ENCODE measurements around the gene DVL1. TPM values are rescaled to one million over a fixed set of nuclear protein-coding genes. Genes with fewer than 3 reads are reported as not detected.

The DVL1 gene
- total and polyA plus RNA-seq, 9 of the 15 experiments (the other 6 are each of a cell fraction or from before 2014, with no cell fraction given) = 0.62 to 135 (median 24.3) TPM

DNA sequence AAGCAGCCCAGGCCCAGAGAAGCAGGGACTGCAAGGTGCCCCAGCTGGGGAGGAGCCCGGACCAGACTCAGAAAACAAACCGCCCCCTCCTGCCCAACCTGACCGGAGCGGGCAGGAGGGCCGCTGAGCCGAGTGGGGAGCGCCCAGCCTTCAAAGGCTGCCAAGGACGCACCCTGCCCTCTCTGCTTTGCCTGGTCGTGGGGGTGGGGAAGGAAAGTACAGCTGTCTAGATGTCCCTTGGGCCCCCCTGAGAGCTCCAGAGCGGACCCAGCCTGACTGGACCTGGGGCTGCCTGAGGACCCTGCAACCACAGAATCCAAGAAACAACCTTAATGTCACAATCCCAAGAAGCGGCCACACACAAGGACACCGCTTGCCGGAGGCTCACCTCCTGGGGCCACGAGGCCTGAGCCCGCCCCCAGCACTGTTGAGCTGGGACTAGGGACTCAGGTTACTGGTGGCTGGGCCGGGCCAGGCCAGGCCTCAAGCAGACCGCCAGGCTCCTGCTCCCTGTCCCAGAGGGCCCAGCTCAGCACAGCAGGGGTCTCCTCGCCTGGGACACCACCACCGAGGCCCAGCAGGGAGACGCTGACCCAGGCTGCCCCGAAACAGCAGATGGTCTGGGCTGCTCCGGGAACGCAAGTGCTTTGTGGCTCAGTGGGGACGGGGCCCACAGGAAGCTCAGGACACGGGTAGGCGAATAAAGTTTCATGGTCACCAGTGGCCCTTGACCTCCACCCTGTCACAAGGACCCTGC lies 1.4 kb downstream of the DVL1 start (continued):
- TF ChIP-seq PCBP1 (IDR thresholded peaks at IDR 0.05; ENCODE audit: low read depth, low read length, poor library complexity, severe bottlenecking) = peak; percentile 48
- 0 out of 2 replicates have a peak, but pooled peaks have one; percentile 41 for TF ChIP-seq RUNX1 (IDR thresholded peaks at IDR 0.05; ENCODE audit: low read depth)
- TF ChIP-seq, protein P1, sequence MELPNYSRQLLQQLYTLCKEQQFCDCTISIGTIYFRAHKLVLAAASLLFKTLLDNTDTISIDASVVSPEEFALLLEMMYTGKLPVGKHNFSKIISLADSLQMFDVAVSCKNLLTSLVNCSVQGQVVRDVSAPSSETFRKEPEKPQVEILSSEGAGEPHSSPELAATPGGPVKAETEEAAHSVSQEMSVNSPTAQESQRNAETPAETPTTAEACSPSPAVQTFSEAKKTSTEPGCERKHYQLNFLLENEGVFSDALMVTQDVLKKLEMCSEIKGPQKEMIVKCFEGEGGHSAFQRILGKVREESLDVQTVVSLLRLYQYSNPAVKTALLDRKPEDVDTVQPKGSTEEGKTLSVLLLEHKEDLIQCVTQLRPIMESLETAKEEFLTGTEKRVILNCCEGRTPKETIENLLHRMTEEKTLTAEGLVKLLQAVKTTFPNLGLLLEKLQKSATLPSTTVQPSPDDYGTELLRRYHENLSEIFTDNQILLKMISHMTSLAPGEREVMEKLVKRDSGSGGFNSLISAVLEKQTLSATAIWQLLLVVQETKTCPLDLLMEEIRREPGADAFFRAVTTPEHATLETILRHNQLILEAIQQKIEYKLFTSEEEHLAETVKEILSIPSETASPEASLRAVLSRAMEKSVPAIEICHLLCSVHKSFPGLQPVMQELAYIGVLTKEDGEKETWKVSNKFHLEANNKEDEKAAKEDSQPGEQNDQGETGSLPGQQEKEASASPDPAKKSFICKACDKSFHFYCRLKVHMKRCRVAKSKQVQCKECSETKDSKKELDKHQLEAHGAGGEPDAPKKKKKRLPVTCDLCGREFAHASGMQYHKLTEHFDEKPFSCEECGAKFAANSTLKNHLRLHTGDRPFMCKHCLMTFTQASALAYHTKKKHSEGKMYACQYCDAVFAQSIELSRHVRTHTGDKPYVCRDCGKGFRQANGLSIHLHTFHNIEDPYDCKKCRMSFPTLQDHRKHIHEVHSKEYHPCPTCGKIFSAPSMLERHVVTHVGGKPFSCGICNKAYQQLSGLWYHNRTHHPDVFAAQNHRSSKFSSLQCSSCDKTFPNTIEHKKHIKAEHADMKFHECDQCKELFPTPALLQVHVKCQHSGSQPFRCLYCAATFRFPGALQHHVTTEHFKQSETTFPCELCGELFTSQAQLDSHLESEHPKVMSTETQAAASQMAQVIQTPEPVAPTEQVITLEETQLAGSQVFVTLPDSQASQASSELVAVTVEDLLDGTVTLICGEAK (IDR thresholded peaks at IDR 0.05) = peak; percentile 71
- TF ChIP-seq, protein P1 (CRISPR knock-in tag; IDR thresholded peaks at IDR 0.05) = no peak
- TF ChIP-seq, protein P2, sequence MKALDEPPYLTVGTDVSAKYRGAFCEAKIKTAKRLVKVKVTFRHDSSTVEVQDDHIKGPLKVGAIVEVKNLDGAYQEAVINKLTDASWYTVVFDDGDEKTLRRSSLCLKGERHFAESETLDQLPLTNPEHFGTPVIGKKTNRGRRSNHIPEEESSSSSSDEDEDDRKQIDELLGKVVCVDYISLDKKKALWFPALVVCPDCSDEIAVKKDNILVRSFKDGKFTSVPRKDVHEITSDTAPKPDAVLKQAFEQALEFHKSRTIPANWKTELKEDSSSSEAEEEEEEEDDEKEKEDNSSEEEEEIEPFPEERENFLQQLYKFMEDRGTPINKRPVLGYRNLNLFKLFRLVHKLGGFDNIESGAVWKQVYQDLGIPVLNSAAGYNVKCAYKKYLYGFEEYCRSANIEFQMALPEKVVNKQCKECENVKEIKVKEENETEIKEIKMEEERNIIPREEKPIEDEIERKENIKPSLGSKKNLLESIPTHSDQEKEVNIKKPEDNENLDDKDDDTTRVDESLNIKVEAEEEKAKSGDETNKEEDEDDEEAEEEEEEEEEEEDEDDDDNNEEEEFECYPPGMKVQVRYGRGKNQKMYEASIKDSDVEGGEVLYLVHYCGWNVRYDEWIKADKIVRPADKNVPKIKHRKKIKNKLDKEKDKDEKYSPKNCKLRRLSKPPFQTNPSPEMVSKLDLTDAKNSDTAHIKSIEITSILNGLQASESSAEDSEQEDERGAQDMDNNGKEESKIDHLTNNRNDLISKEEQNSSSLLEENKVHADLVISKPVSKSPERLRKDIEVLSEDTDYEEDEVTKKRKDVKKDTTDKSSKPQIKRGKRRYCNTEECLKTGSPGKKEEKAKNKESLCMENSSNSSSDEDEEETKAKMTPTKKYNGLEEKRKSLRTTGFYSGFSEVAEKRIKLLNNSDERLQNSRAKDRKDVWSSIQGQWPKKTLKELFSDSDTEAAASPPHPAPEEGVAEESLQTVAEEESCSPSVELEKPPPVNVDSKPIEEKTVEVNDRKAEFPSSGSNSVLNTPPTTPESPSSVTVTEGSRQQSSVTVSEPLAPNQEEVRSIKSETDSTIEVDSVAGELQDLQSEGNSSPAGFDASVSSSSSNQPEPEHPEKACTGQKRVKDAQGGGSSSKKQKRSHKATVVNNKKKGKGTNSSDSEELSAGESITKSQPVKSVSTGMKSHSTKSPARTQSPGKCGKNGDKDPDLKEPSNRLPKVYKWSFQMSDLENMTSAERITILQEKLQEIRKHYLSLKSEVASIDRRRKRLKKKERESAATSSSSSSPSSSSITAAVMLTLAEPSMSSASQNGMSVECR (CRISPR knock-in tag; IDR thresholded peaks at IDR 0.05) = peak; percentile 78
- TF ChIP-seq, protein P3, sequence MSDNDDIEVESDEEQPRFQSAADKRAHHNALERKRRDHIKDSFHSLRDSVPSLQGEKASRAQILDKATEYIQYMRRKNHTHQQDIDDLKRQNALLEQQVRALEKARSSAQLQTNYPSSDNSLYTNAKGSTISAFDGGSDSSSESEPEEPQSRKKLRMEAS (CRISPR knock-in tag; IDR thresholded peaks at IDR 0.05) = peak; percentile 87
- TF ChIP-seq RBFOX2 (IDR thresholded peaks at IDR 0.05; ENCODE audit: low read depth, low read length) = peak; percentile 46
- no peak for TF ChIP-seq SREBF1 (IDR thresholded peaks at IDR 0.05; ENCODE audit: borderline replicate concordance, low read depth, low read length)
- 0 out of 2 replicates have a peak, but pooled peaks have one; percentile 27 for TF ChIP-seq CEBPG (CRISPR knock-in tag; IDR thresholded peaks at IDR 0.05)
- TF ChIP-seq CEBPG (tag; conservative IDR thresholded peaks at IDR 0.05 in 1 of 2, IDR thresholded peaks at IDR 0.05 in 1 of 2) = no peak
- TF ChIP-seq, protein P4, sequence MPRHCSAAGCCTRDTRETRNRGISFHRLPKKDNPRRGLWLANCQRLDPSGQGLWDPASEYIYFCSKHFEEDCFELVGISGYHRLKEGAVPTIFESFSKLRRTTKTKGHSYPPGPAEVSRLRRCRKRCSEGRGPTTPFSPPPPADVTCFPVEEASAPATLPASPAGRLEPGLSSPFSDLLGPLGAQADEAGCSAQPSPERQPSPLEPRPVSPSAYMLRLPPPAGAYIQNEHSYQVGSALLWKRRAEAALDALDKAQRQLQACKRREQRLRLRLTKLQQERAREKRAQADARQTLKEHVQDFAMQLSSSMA (CRISPR knock-in tag; IDR thresholded peaks at IDR 0.05) = 0 out of 2 replicates have a peak, but pooled peaks have one; percentile 60
- peak; percentile 77 for TF ChIP-seq CHD1 (IDR thresholded peaks at IDR 0.05; ENCODE audit: low read length)
